ENCODE data around the gene DYNC2H1.

Gene DYNC2H1

DNA sequence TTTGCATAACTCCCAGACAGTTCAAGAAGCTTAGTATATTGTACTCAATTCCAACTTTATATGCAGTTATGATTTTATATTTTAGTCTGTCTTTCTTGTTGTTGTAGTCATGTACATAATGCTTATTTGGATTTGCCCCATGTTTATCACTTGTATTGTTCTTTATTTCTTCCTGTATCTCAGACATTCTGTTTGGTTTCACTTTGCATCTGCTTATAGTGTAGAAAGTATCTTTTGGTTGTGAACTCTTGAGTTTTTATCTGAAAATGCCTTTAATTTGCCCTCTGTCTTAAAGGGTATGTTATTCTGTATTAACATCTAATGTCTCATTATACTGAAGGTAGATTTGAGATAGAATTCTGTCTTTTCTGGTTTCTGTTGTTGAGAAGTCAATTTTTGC lies 275.4 kb downstream of the DYNC2H1 start:
- no peak for DNase-seq

DNA sequence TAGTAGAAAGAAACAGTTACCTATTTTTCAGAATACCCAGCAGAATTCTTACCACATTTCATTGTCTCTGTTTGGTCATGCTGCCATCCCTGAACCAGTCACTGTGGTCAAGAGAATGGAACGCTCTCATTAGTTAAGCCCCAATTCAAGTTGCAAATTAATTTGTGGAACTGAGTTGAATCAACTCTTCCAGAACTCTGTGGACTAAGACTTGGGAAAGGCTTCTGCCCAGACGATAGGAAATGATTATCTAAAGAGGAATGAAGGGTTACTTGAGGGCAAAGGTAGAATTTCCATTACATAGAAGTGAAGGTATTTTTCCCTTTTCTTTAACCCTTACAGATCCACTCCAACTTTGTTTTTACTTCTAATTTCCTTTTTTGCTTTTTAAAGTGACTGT lies 286.4 kb downstream of the DYNC2H1 start:
- no peak for DNase-seq

DNA sequence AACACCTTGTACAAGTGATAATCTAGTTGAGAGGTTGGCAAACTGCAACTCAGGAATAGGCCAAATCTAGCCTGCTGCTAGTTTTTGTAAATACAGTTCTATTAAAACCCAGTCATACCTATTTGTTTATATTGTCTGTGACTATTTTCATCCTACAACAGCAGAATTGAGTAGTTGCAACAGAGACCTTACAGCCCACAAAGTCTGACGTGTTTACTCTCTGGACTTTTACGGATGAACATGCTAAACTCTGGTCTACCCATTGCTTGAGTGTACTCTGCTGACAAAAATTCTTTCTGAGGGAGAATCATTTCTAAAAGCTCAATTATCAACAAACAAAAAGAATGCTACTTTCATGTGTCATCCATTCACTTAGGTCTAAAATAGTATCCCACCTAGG lies 287.0 kb downstream of the DYNC2H1 start:
- no peak for DNase-seq

DNA sequence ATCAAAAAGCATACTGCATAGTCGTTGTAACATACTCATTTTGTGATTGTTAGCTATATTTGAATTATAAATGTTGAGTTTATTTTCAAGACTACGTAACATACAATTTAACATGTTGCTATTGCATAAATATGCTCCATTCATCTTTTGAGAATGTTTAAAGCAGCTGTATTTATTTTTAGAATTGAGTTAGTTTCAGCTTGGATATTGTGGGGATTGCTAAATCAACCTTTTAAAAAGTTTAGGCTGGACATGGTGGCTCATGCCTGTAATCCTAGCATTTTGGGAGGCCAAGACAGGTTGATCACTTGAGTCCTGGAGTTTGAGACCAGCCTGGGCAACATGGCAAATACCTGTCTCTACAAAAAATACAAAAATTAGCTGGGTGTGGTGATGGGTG lies 288.1 kb downstream of the DYNC2H1 start:
- no peak for DNase-seq

DNA sequence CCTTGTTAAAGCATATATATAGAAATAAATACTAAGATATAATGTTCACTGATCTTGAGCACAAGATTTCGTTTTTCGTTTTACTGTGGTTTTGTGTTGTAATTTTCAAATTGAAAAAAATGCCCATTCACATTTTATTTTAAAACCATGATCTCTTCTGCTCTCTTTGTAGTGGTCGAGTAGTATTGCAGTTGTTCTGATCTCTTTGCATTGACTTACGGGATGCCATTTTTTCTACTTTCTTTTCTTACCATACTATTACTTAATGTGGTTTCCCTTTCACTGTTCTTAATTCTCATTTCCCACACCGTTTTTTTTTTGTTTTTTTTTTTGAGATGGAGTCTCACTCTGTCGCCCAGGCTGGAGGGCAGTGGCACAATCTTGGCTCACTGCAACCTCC lies 289.6 kb downstream of the DYNC2H1 start:
- no peak for DNase-seq

DNA sequence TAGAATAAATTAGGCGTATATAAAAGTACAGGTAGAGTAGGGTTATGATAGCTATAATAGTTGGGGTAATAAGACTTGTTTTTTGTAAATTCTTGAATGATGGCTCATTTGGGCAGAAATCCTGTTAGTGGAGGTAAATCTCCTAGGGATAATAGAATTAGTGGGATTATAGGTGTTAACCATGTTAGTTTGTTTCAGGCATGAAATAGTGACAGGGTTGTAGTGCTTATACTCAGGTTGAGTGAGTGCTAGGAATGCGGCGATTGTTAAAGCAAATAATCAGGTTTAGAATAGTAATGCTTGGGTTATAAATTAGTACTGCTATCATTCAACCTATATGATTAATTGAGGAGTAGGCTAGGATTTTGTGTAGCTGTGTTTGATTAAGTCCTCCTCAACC lies 297.1 kb downstream of the DYNC2H1 start:
- DNase-seq = no peak

DNA sequence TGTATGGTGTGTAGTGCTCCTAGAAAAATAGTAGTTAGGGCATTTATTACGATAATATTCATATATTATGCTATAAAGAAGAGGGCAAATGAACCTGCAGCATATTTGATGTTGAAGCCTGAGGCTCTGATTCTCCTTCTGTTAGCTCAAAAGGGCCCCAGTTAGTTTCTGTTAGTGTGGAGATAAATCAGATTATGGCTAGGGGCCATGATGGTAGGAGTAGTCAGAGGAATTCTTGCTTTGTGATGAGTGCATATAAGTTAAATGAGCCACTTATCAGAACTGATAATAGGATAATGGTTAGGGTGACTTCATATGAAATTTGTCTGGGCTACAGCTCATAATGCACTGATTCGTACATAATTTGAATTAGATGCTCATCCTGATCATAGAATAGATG lies 298.4 kb downstream of the DYNC2H1 start:
- no peak for DNase-seq

DNA sequence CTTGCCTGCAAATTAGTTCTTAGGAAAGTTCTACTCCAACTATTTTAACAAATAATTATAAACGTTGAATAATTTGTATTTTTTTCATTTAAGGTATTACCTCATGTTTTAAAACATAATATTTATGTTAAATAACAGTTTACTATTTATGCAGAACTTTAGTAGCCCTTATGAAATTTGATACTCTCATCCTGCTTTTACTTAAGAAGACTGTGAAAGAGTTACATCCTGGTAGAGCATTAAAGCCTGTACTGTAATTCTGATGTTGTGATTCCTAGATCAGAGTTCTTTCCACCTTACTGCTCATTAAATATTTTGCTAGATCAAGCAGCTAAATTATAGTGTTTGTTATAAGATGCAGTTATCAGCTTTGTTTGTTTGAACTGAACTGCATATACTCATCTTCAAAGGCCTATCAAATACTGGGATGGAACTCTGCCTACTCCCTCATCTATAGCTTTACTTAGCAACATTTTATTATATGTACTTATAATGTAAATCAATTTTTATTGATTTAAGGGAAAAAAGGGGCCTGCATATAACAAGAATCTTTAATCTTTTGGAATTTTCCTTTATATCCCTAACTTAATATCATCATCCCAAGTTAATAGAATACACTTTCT lies 304.2 kb downstream of the DYNC2H1 start:
- DNase-seq = no peak

DNA sequence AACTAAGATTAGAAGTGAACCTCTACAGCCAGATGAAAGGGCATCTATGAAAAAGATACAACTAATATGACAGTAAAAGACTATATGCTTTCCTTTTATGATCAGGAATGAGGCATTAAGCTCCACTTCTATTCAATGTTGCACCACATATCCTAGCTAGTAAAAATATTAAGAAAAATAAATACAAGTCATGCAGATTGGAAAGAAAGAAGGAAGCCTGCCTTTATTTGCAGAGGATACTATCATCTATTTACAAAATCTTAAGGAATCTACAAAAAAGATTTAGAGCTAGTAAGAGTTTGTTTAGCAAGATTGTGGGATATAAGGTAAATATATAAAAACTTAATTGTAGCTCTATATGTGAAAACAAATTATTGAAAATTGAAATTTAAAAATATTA lies 308.8 kb downstream of the DYNC2H1 start:
- no peak for DNase-seq

DNA sequence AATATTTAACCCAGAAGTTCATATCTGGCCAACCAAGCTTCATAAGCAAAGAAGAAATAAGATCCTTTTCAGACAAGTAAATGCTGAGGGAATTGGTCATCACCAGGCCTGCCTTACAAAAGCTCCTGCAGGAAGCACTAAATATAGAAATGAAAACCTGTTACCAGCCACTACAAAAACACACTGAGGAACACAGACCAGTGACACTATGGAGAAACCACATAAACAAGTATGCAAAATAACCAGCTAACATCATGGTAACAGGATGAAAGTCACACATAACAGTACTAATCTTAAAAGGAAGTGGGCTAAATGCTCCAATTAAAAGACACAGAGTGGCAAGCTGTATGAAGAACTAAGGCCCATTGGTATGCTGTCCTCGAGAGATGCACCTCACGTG lies 311.4 kb downstream of the DYNC2H1 start:
- no peak for DNase-seq

DNA sequence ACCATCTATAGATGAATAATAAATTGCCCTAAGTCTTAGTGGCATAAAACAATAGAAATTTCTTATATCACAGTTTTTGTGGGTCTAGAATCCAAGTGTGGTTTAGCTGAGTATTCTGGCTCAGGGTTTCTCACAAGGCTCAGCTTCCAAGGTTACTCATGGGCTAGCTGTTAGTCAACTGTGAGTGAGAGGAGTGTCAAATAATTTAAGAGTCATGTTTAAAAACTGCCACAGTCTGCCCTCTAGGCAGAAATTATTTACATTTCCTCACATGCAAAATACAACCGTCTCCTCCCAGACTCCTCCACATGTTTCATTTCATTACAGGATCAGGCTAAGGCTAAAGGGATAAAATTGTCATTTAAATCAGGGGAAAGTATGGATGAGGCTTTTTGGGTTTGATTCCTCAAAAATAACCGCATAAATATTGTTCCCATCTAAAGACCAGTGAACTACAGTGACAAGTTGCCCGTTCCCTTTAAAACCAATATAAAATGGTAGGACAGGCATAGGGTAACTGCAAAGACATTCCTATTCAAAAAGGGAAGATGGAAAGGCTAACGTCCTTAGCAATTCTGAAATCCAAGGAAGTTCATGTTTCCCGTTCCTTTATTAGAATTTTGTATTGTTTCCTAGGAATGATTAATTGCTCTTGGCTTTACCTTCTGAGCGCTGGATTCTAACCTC lies 324.3 kb downstream of the DYNC2H1 start:
- no peak for DNase-seq

DNA sequence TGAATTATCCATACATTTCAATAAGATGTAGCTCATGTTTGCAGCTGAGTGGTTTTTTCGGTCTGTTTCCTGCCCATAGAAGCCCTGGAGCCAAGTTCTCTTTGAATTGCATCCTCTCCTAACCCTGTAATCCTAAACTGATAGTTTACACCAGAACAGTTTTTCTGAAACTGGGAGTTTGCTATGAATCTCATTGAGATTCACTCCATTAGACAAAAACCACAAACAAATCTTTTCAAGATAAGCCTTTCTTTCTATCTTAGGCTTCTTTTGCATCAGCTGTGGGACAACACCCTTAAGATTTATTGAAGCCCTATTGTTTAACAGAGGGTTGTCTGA lies 324.8 kb downstream of the DYNC2H1 start:
- no peak for DNase-seq

DNA sequence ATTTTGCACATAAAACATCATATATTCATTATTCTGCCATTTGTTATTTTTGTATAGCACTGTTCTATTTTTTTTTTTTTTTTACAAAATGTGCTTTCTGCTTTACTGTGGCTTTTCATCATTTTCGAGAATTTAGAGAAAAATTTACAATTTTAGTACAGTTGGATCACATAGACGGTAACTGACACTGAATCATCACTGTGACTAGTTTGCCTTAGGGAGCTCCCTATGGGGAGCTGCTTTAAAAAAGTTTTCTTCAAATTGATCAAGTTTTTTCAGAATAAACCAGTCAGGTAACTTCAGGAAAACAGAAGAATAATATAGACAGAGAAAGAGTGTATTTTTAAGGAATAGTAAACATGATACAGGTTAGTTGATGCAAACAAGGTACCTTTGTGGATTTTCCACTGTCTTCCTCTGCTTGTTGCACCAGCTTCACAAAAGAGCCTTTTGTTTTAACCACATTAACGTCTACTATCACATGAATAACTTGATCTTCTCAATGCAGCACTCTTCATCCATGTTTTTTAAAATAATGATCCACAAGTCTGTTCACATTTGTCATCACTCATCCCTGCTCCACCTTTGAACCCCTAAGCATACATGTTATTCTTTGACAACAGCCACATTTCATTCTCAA lies 327.0 kb downstream of the DYNC2H1 start:
- DNase-seq = no peak

DNA sequence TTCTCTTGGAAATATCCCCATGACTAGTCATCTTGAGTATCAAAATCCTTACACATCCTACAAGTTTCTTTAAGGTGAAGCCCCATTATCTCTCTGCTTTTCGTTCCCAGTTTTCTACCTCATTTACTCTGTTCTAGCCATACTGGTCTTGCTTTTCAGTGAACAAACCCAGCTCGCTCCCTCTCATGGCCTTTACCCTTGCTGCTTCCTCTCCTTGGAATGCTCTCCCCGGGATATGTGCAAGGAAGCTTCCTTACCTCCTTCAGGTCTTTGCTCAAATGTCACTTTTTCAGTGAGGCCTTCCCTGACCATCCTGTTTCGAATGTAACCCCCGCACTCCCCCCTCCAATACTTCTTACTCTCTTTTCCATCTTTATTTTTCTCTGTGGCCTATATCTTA lies 331.8 kb downstream of the DYNC2H1 start:
- DNase-seq = no peak

DNA sequence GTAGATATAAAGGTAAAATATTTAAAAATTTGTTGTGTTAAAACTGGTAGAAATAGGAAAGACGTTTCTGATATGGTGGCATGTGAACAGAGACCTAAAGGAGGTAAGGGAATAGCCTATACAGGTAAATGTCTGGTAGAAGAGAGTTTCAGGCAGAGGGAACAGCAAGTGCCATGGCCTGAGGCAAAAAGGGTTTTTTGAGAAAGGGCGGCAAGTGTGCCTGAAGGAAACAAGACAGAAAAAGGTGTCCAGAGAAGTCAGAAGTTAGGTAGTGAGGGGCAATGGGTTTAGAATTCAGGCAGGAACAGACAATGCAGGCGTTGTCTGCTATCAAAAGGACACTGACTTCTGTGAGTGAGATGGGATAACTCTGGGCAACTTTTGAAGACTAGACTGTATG lies 339.7 kb downstream of the DYNC2H1 start:
- no peak for DNase-seq

DNA sequence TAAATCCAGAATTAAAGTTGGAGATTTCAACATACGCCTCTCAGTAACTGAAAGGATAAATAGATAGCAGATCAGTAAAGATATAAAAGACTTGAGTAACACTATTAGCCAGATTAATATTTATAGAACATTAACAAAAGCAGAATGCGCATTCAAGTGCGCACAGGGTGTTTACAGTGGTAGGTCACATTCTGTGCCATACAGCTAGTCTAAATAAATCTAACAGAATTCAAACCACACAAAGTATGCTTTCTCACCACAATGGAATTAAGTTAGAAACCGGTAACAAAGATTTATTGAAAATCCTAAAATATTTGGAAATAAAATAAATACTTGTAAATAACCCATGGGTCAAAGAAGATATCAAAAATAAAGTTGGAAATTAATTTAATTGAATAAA lies 341.0 kb downstream of the DYNC2H1 start:
- DNase-seq = no peak

DNA sequence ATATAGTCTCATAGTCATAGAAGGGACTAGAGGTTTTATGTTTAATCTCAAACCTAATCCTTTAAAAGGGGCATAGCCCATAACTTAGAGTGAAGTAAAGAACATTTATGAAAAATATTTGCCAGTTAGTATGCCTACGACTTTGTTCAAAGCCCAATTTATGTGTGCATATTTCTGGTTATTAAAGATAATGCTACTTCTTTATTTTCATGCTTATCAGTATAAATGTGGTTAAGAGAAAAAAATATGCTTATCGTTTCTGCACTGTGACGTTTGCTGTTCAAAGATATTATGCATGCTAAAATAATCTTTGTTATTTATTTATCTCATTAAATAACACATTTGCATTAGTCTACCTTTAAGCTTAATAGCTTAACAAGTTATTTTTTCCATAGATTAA lies 343.9 kb downstream of the DYNC2H1 start:
- no peak for DNase-seq

DNA sequence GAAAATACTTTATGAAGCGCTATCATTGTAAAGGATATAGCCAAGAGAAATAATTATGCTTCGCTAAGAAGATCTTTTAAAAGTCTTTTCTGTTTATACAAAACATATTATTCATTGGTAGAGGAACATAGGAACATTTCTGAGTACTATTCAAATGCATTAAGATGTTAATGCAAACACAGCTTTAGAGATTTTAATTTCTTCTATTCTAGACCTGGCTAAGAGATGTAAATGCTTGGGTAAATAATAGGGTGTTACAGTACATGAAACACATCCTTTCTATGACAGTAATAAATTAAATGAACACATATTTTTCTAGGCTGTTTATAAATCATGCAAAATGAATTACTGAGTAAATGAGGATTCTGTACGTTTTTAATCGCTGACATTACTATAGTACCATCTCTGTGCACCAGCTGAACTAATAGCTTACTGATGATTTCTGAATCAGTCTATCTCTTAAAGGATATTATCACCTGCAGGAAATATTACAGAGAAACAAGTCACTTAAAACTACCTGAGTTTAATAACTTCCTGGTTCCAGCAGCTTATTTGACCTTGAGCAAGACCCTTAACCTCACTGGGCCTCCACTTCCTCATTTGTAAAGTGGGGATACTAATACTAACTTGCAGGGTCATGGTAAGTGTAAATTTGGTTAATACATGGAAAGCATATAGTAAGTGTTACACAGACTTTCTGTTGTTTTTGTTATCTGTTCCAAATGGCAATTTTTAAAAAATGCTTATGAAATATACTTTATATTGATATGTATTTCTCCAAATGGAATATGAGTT lies 344.9 kb downstream of the DYNC2H1 start:
- DNase-seq = no peak

DNA sequence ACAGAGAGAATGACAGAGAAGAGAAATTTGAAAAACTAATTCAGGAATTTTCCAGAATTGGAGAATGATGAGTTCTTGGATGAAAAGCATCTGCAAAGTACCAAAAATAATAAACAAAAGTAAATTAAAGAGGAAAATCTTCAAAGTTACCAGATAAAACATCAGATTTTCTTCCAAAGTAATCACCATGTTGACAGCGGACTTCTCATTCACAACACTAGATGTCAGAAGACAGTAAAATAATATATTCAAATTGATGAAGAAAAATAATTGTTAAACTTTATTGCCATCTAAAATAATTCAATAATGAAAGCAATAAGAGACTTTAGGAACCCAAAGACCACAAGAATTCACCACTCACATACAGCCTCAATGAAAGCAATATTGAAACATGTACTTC lies 355.2 kb downstream of the DYNC2H1 start:
- DNase-seq = no peak

DNA sequence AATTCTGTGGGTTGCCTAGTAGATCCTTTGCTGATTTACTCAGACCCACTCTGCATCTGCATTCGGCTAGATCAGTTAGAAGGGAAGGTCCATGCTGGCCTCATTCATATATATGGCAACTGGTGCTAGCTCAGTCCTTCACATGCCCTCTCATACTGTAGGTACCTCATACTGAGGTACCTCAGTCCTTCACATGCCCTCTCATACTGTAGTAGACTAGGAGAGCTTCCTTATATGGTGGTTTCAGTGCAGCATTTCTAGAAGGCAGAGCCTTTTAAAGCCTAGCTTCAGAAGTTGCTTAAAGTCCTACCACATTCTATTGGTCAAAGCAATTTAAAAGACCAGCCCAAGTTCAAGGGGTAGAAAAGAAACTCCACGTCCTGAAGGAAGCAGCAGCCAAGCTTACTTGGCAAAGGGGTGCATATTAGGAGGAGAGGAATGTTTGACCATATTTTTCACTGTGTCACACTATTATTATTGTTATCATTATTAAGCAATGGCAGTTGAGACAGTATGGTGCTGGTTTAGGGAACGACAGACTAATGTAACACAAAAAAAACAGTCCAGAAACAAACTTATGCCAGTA lies 356.4 kb downstream of the DYNC2H1 start:
- no peak for DNase-seq

DNA sequence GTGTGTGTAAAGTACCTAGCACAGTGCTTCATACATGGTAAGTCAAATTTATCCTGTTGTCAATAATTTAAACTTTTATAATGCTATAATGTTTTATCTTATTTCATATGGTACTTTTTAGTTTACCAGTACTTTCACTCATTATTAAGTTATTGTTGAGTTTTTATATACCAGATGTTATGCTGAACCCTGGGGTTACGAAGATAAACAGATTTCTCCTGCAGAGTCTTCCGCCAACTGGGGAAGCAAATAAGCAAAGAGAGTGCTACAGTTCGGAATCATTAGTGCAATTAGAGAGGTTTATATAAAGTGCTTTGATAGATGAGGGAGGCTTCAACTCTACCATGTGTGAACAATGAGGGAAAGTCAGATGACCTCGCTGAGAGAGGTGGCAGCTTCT lies 362.3 kb downstream of the DYNC2H1 start:
- DNase-seq = no peak

DNA sequence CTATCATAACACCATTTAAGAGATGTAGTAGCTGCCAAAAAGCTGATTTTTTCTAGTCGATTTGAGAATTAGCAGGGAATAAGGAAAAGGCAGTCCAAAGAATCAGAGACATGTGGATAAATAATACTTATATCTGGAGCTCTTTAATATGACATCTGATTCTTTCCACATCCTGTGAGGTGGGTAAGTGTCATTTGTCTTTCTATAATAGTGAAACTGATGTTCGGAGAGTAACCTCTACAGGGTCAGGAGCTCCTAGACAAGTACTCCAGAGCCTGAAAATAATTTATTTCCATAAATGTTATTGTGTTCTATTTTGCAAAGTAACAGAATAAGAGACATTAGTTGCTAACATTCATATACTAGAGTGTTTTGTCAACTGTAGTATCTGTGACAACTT lies 367.6 kb downstream of the DYNC2H1 start:
- DNase-seq = no peak

DNA sequence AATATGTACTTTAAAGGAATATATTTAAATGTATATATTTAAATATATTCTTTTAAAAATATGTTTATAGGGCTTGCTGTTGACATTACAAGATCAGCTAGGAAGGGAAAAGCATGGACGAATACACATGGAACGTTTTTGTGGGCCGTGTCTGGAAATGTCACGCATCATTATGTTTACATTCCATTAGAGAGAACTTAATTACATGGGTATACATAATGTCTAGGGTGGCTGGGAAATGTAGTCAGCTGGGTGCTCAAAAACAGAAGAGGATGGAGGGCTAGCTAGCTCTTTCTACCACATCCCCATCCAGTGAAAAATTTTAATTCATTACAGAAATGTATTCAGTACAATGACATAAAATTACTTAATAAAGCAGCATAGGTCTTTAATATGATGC lies 371.2 kb downstream of the DYNC2H1 start:
- DNase-seq = no peak

DNA sequence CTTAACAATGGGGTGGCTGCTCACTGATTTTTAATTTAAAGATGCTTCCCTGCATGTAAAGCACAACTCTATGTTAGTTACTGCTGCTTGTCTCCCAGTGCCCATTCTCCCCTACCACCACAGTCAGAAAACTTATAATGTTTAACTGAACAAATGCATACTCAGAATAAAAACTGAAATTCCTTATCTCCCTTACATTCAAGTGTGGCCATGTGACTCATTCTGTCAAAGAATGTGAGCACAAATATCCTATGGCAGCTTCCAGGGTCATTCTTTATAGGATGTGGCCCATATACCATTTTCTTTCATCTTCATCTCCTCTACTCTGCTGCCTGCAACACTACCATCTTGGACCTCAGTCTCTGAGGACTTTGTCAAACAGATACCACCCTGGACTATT lies 374.8 kb downstream of the DYNC2H1 start:
- no peak for DNase-seq

Measured in KG1 (cell line).